HCT116 (cell line): ENCODE measurements around the gene MRRF. TPM values are rescaled to one million over a fixed set of nuclear protein-coding genes. Genes with fewer than 3 reads are reported as not detected.

Source experiments
- ATAC-seq: fragments of 200-7000 bp; cut with Tn5 transposase; 2 replicates; pipeline ENCODE4 v1.9.1; 2020; ENCODE audit warnings: mild to moderate bottlenecking, moderate library complexity
- BruUV-seq: library from RNA; stranded (reverse); fragments of 400-500 nt; replicated peaks from 2 replicates; lab custom pipeline; 2021; lab: Mats Ljungman, UMichigan
- CTCF ChIA-PET: fragments of 300-600 bp; sonication (Branson Sonifier 250); formaldehyde crosslinking; loops from one replicate; lab custom pipeline; 2021; ENCODE audit warnings: antibody characterized with exemption; lab: Charles Lee
- POLR2A ChIA-PET: fragments of 300-600, 350-600 bp; sonication (Branson Sonifier 250); formaldehyde crosslinking; loops from one replicate; lab custom pipeline; 2021; ENCODE audit warnings: antibody characterized with exemption; lab: Charles Lee
- RAD21 ChIA-PET, 2 experiments: fragments of 300-600 bp; sonication (Branson Sonifier 250); formaldehyde crosslinking; loops; one replicate each; lab custom pipeline; 2023; ENCODE audit warnings: low total read pairs in 2 of 2; ENCODE audit not compliant: uncharacterized antibody in 2 of 2, unreplicated experiment in 2 of 2, low non-redundant PET in 1 of 2; lab: Charles Lee
- DNase-seq: peaks from one replicate; pipeline ENCODE4 v3.0.0-alpha.2; 2010; ENCODE audit warnings: low read depth, low spot score
- H2AFZ ChIP-seq: fragments of 200-600 bp; shearing (Covaris generic), sonication (generic); 2 replicates; pipeline ENCODE4 v1.6.1; 2017; ENCODE audit warnings: low read depth, mixed run types, mixed read lengths, antibody characterized with exemption, low read length; ENCODE audit not compliant: poor library complexity, severe bottlenecking
- H3K27ac ChIP-seq: 2 replicates; pipeline ENCODE4 v1.5.1; 2012; ENCODE audit warnings: low read depth, low read length
- H3K27me3 ChIP-seq: fragments of 200-600 bp; sonication (generic); 2 replicates; pipeline ENCODE4 v1.6.1; 2016; ENCODE audit warnings: mixed run types, low read length, mixed read lengths; ENCODE audit not compliant: insufficient read depth
- H3K36me3 ChIP-seq, 2 experiments: fragments of 200-500 bp in 1 of 2; fragments of 200-600 bp in 1 of 2; sonication (Bioruptor generic) in 1 of 2; sonication (generic) in 1 of 2; 2 replicates each; pipeline versions ENCODE4 v1.5.1 to v1.6.1; 2014 to 2016; ENCODE audit warnings: low read length in 2 of 2, inconsistent platforms in 1 of 2, mixed read lengths in 1 of 2, mixed run types in 1 of 2; ENCODE audit not compliant: insufficient read depth in 2 of 2, control insufficient read depth in 1 of 2
- H3K4me1 ChIP-seq, 2 experiments: fragments of 200-600 bp in 1 of 2; sonication (generic) in 1 of 2; 2 replicates each; pipeline versions ENCODE4 v1.5.1 to v1.6.1; 2012 to 2017; ENCODE audit warnings: low read length in 2 of 2, inconsistent platforms in 1 of 2, mild to moderate bottlenecking in 1 of 2, mixed read lengths in 1 of 2, mixed run types in 1 of 2, moderate library complexity in 1 of 2; ENCODE audit not compliant: insufficient read depth in 2 of 2, control insufficient read depth in 1 of 2
- H3K4me2 ChIP-seq: fragments of 200-600 bp; sonication (generic); 2 replicates; pipeline ENCODE4 v1.6.1; 2017; ENCODE audit warnings: mixed run types, low read length, mixed read lengths
- H3K4me3 ChIP-seq, 2 experiments: fragments of 200-600 bp in 1 of 2; sonication (generic) in 1 of 2; replicated peaks in 1 of 2; 2 replicates each; pipeline ENCODE4 v1.5.1; 2011 to 2016; ENCODE audit warnings: low read length in 2 of 2, control low read depth in 1 of 2, low read depth in 1 of 2, mild to moderate bottlenecking in 1 of 2, mixed read lengths in 1 of 2, mixed run types in 1 of 2
- H3K79me2 ChIP-seq: fragments of 200-600 bp; sonication (generic); 2 replicates; pipeline ENCODE4 v1.6.1; 2017; ENCODE audit warnings: mild to moderate bottlenecking, mixed run types, low read length, moderate library complexity, mixed read lengths; ENCODE audit not compliant: insufficient read depth
- H3K9ac ChIP-seq: fragments of 200-600 bp; sonication (generic); 2 replicates; pipeline ENCODE4 v1.6.1; 2016; ENCODE audit warnings: low read length, mixed read lengths
- H3K9me2 ChIP-seq: fragments of 200-600 bp; sonication (generic), shearing (Covaris generic); 2 replicates; pipeline ENCODE4 v1.6.1; 2017; ENCODE audit warnings: mixed run types, mild to moderate bottlenecking, moderate library complexity; ENCODE audit not compliant: insufficient read depth
- H3K9me3 ChIP-seq, 2 experiments: fragments of 200-500 bp in 1 of 2; fragments of 200-600 bp in 1 of 2; sonication (Bioruptor generic) in 1 of 2; sonication (generic) in 1 of 2; 2 replicates each; pipeline ENCODE4 v1.6.1; 2014 to 2017; ENCODE audit warnings: low read length in 2 of 2, mixed read lengths in 2 of 2, inconsistent platforms in 1 of 2, low read depth in 1 of 2, mild to moderate bottlenecking in 1 of 2, mixed run types in 1 of 2, moderate library complexity in 1 of 2; ENCODE audit not compliant: control insufficient read depth in 1 of 2, insufficient read depth in 1 of 2
- H4K20me1 ChIP-seq: fragments of 200-600 bp; sonication (generic), shearing (Covaris generic); 2 replicates; pipeline ENCODE4 v1.6.1; 2017; ENCODE audit warnings: mixed run types, mild to moderate bottlenecking, moderate library complexity; ENCODE audit not compliant: insufficient read depth
- CBX3 ChIP-seq: IDR thresholded peaks from 2 replicates; pipeline ENCODE4 v1.6.1; 2012; ENCODE audit warnings: low read depth
- CEBPB ChIP-seq: IDR thresholded peaks from 2 replicates; pipeline ENCODE4 v1.6.1; 2012; ENCODE audit warnings: low read depth
- EZH2phosphoT487 ChIP-seq: fragments of 200-600 bp; IDR thresholded peaks from 2 replicates; pipeline ENCODE4 v1.6.1; 2018; ENCODE audit warnings: antibody characterized with exemption, borderline replicate concordance
- FOSL1 ChIP-seq: IDR thresholded peaks from 2 replicates; pipeline ENCODE4 v1.6.1; 2012; ENCODE audit warnings: low read depth
- SRF ChIP-seq: IDR thresholded peaks from 2 replicates; pipeline ENCODE4 v1.6.1; 2012; ENCODE audit warnings: low read depth
- TCF7L2 ChIP-seq: IDR thresholded peaks from 2 replicates; pipeline ENCODE4 v1.7.0; 2011; ENCODE audit warnings: borderline replicate concordance, inconsistent platforms; ENCODE audit not compliant: insufficient read depth, insufficient read length; ENCODE audit errors: extremely low read depth
- YY1 ChIP-seq: IDR thresholded peaks from 2 replicates; pipeline ENCODE4 v1.6.1; 2011; ENCODE audit warnings: low read length, low read depth, moderate library complexity, mild to moderate bottlenecking; ENCODE audit not compliant: insufficient replicate concordance; ENCODE audit errors: extremely low read depth
- ZBTB33 ChIP-seq: IDR thresholded peaks from 2 replicates; pipeline ENCODE4 v1.6.1; 2011; ENCODE audit warnings: mild to moderate bottlenecking, low read length, moderate library complexity; ENCODE audit not compliant: insufficient replicate concordance; ENCODE audit errors: extremely low read depth
- ZFX ChIP-seq: fragments of 450-650 bp; IDR thresholded peaks from 2 replicates; pipeline ENCODE4 v1.6.1; 2017
- intact Hi-C: fragments of 100-400 bp; cut with micrococcal nuclease; formaldehyde crosslinking; loops from 2 replicates; pipeline ENCODE4 v1.10.0; 2022
- total RNA-seq: library from RNA; stranded (reverse); gene quantifications from one replicate; pipeline ENCODE4 v1.2.1, GENCODE V29; 2021; ENCODE audit not compliant: unreplicated experiment
- TF ChIP-seq, protein P1 (sequence below): IDR thresholded peaks from 2 replicates; pipeline ENCODE4 v1.6.1; 2012

MRRF gene
- total RNA-seq, 1 experiment from 2014 or later: 88.6 TPM

- POLR2A ChIA-PET: no interaction called here
- Histone ChIP-seq H3K36me3 (no peaks in the 10 kb centered on the region), H3K9me3 (no peaks in the 10 kb centered on the region), H2AFZ (no peak overlapping the region), H3K4me1 (peaks cover 0 to 6% of the 10 kb centered on the region in 2 experiments; a peak in 1 of 4 replicates), H3K27ac (no peak overlapping the region), H3K27me3 (peaks cover 13% of the 10 kb centered on the region; the same call in 1 of the 2 replicates), H3K9me2 (no peaks in the 10 kb centered on the region), H3K4me2 (no peak overlapping the region), H3K79me2 (no peaks in the 10 kb centered on the region), H3K4me3 (no peak overlapping the region), H4K20me1 (no peaks in the 10 kb centered on the region), H3K9ac (no peak overlapping the region)
- CTCF ChIA-PET: interaction anchor here (0.7 kb wide), 1 partner anchor 133 kb away, joined by 4 read pairs; no protein-coding TSS in a partner anchor
- TF ChIP-seq FOSL1 (no peak), ZBTB33 (no peak), SRF (no peak), EZH2phosphoT487 (no peak), CEBPB (no peak), TCF7L2 (no peak), CBX3 (no peak), ZFX (no peak), YY1 (no peak)
- TF ChIP-seq, protein P1, sequence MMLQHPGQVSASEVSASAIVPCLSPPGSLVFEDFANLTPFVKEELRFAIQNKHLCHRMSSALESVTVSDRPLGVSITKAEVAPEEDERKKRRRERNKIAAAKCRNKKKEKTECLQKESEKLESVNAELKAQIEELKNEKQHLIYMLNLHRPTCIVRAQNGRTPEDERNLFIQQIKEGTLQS: no peak
- no peak for DNase-seq
- ATAC-seq: no peak
- RAD21 ChIA-PET: no interaction called here
- BruUV-seq: no TSS peak
- intact Hi-C loops: no loop called here
These were observed 31.8 kb upstream of the MRRF start for GRCh38 chr9:122232796-122233306.
